Measurements from ENCODE around the gene DCLK1.

Gene DCLK1

GRCh38 chr13:35765941-35766340 lies 365.2 kb downstream of the DCLK1 start:
- TF ChIP-seq, protein P1, sequence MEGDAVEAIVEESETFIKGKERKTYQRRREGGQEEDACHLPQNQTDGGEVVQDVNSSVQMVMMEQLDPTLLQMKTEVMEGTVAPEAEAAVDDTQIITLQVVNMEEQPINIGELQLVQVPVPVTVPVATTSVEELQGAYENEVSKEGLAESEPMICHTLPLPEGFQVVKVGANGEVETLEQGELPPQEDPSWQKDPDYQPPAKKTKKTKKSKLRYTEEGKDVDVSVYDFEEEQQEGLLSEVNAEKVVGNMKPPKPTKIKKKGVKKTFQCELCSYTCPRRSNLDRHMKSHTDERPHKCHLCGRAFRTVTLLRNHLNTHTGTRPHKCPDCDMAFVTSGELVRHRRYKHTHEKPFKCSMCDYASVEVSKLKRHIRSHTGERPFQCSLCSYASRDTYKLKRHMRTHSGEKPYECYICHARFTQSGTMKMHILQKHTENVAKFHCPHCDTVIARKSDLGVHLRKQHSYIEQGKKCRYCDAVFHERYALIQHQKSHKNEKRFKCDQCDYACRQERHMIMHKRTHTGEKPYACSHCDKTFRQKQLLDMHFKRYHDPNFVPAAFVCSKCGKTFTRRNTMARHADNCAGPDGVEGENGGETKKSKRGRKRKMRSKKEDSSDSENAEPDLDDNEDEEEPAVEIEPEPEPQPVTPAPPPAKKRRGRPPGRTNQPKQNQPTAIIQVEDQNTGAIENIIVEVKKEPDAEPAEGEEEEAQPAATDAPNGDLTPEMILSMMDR (conservative IDR thresholded peaks at IDR 0.05; ENCODE audit: low read depth, low read length) = no peak
- Histone ChIP-seq H3K4me1 (ENCODE audit: low read depth, poor library complexity, severe bottlenecking) (peaks cover 11% of the 10 kb centered on the region), H3K9ac (no peak overlapping the region), H4K20me1 (ENCODE audit: insufficient read depth) (no peaks in the 10 kb centered on the region), H3K36me3 (ENCODE audit: insufficient read depth) (no peaks in the 10 kb centered on the region), H3K4me3 (IDR thresholded peaks at IDR 0.05; ENCODE audit: insufficient read depth, low read depth, low read length) (no peak overlapping the region), H3K27me3 (ENCODE audit: insufficient read depth, low read depth) (no peaks in the 10 kb centered on the region), H3K27ac (no peak overlapping the region), H2AFZ (ENCODE audit: low read depth) (no peak overlapping the region), H3K4me2 (no peak overlapping the region), H3K79me2 (ENCODE audit: insufficient read depth, low read depth) (no peaks in the 10 kb centered on the region)

GRCh38 chr13:35765366-35765765 lies 365.8 kb downstream of the DCLK1 start:
- H3K27me3 ChIP-seq (ENCODE audit: insufficient read depth, low read depth) = no peaks in the 10 kb centered on the region
- no peak overlapping the region for H3K27ac ChIP-seq
- H3K4me2 ChIP-seq = no peak overlapping the region
- no peaks in the 10 kb centered on the region for H3K79me2 ChIP-seq (ENCODE audit: insufficient read depth, low read depth)
- H4K20me1 ChIP-seq (ENCODE audit: insufficient read depth) = no peaks in the 10 kb centered on the region
- H3K4me1 ChIP-seq (ENCODE audit: low read depth, poor library complexity, severe bottlenecking) = peaks cover 11% of the 10 kb centered on the region
- H2AFZ ChIP-seq (ENCODE audit: low read depth) = no peak overlapping the region
- H3K36me3 ChIP-seq (ENCODE audit: insufficient read depth) = no peaks in the 10 kb centered on the region
- TF ChIP-seq, protein P1 (conservative IDR thresholded peaks at IDR 0.05; ENCODE audit: low read depth, low read length) = no peak
- no peak overlapping the region for H3K9ac ChIP-seq
- no peak overlapping the region for H3K4me3 ChIP-seq (IDR thresholded peaks at IDR 0.05; ENCODE audit: insufficient read depth, low read depth, low read length)

DNA sequence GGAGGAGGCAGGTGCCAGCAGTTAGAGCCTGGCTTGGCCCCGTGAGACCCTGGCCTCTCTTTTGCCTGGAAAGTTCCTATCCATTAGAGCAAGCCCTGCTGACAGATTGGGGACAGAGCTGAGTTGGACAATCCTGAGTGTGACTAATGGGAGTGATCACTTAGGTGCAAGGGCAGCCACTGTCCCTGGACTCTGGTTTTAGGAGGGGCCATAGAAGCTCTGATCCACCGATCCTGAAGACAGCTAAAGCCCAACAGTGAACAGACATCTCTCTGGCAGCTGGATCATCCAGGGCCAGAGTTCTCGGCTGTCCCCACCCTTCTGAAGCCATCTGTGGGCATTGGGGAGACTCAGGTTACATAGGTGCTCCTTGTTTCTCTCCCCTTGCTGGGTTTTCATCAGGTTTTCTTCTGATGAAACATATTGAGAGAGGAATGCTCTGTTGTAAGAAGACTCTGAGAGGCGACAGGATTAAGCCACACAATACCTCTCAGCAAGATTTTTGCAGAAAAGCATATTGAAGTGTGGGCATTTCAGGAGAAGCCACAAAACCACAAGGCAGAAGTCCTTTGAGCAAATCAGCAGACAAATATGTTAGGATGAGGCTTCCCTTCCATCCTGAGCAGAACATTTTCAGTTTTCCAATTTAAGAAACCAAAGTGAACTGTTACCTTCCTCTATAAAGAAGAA lies 366.7 kb downstream of the DCLK1 start:
- Histone ChIP-seq H2AFZ (ENCODE audit: low read depth) (no peak overlapping the region), H3K27me3 (ENCODE audit: insufficient read depth, low read depth) (no peaks in the 10 kb centered on the region), H3K27ac (no peak overlapping the region), H3K4me3 (IDR thresholded peaks at IDR 0.05; ENCODE audit: insufficient read depth, low read depth, low read length) (no peak overlapping the region), H3K4me2 (no peak overlapping the region), H4K20me1 (ENCODE audit: insufficient read depth) (no peaks in the 10 kb centered on the region), H3K36me3 (ENCODE audit: insufficient read depth) (no peaks in the 10 kb centered on the region), H3K4me1 (ENCODE audit: low read depth, poor library complexity, severe bottlenecking) (peaks cover 11% of the 10 kb centered on the region), H3K79me2 (ENCODE audit: insufficient read depth, low read depth) (no peaks in the 10 kb centered on the region), H3K9ac (no peak overlapping the region)
- TF ChIP-seq, protein P1 (conservative IDR thresholded peaks at IDR 0.05; ENCODE audit: low read depth, low read length) = no peak

- no peaks in the 10 kb centered on the region for H3K27me3 ChIP-seq (ENCODE audit: insufficient read depth, low read depth)
- no peak overlapping the region for H3K4me3 ChIP-seq (IDR thresholded peaks at IDR 0.05; ENCODE audit: insufficient read depth, low read depth, low read length)
- no peak overlapping the region for H3K9ac ChIP-seq
- H4K20me1 ChIP-seq (ENCODE audit: insufficient read depth) = no peaks in the 10 kb centered on the region
- peaks cover 11% of the 10 kb centered on the region for H3K4me1 ChIP-seq (ENCODE audit: low read depth, poor library complexity, severe bottlenecking)
- TF ChIP-seq, protein P1 (conservative IDR thresholded peaks at IDR 0.05; ENCODE audit: low read depth, low read length) = no peak
- H3K27ac ChIP-seq = no peak overlapping the region
- H3K79me2 ChIP-seq (ENCODE audit: insufficient read depth, low read depth) = no peaks in the 10 kb centered on the region
- H3K36me3 ChIP-seq (ENCODE audit: insufficient read depth) = no peaks in the 10 kb centered on the region
- H2AFZ ChIP-seq (ENCODE audit: low read depth) = no peak overlapping the region
- no peak overlapping the region for H3K4me2 ChIP-seq
Observed at GRCh38 chr13:35763782-35764123, 367.4 kb downstream of the DCLK1 start.
